DOHH2 (cell line): ENCODE results near the gene NOSIP.

ENCODE experiments used
- H3F3A ChIP-seq: fragments of 200-600 bp; sonication (generic), shearing (Covaris generic); 2 replicates; pipeline ENCODE4 v1.6.0; 2016; ENCODE audit warnings: antibody characterized with exemption, mild to moderate bottlenecking; ENCODE audit not compliant: control insufficient read depth, insufficient read depth
- H3K27ac ChIP-seq: fragments of 200-600 bp; sonication (generic); 2 replicates; pipeline ENCODE4 v1.5.1; 2014; ENCODE audit warnings: low read depth, mild to moderate bottlenecking, low read length, moderate library complexity
- H3K27me3 ChIP-seq: fragments of 200-600 bp; sonication (generic); 2 replicates; pipeline ENCODE4 v1.6.1; 2014; ENCODE audit warnings: mild to moderate bottlenecking, low read length, mixed read lengths; ENCODE audit not compliant: control insufficient read depth
- H3K36me3 ChIP-seq: fragments of 200-600 bp; sonication (generic); 2 replicates; pipeline ENCODE4 v1.6.1; 2014; ENCODE audit warnings: mild to moderate bottlenecking, low read length, moderate library complexity, mixed read lengths; ENCODE audit not compliant: control insufficient read depth
- H3K4me1 ChIP-seq: fragments of 200-600 bp; sonication (generic); 2 replicates; pipeline ENCODE4 v1.6.1; 2014; ENCODE audit warnings: mild to moderate bottlenecking, low read length, mixed read lengths; ENCODE audit not compliant: control insufficient read depth
- H3K4me2 ChIP-seq: fragments of 200-600 bp; sonication (generic); 2 replicates; pipeline ENCODE4 v1.6.0; 2014; ENCODE audit warnings: mild to moderate bottlenecking, low read length, moderate library complexity
- H3K4me3 ChIP-seq: fragments of 200-600 bp; sonication (generic); 2 replicates; pipeline ENCODE4 v1.5.1; 2014; ENCODE audit warnings: mild to moderate bottlenecking, low read length, mixed read lengths
- H3K79me2 ChIP-seq: fragments of 200-600 bp; sonication (generic); 2 replicates; pipeline ENCODE4 v1.6.1; 2014; ENCODE audit warnings: mild to moderate bottlenecking, low read length, mixed read lengths; ENCODE audit not compliant: control insufficient read depth
- H3K9me2 ChIP-seq: fragments of 200-600 bp; sonication (generic); replicated peaks from 2 replicates; pipeline ENCODE4 v1.6.1; 2014; ENCODE audit warnings: mild to moderate bottlenecking, low read length, mixed read lengths; ENCODE audit not compliant: control insufficient read depth
- H3K9me3 ChIP-seq: fragments of 200-600 bp; sonication (generic); 2 replicates; pipeline ENCODE4 v1.6.1; 2014; ENCODE audit warnings: antibody characterized with exemption, low read length, mixed read lengths; ENCODE audit not compliant: control insufficient read depth, insufficient read depth
- H4K20me1 ChIP-seq: fragments of 200-600 bp; sonication (generic); 2 replicates; pipeline ENCODE4 v1.6.0; 2014; ENCODE audit warnings: low read depth, mild to moderate bottlenecking, antibody characterized with exemption, low read length, moderate library complexity; ENCODE audit not compliant: control insufficient read depth, insufficient read depth
- EZH2phosphoT487 ChIP-seq: fragments of 200-600 bp; sonication (generic); IDR thresholded peaks from 2 replicates; pipeline ENCODE4 v1.6.1; 2017; ENCODE audit warnings: borderline replicate concordance, mild to moderate bottlenecking, antibody characterized with exemption, low read length, moderate library complexity, mixed read lengths
- TF ChIP-seq, protein P1 (sequence below): fragments of 200-600 bp; sonication (generic); IDR thresholded peaks from one replicate; pipeline ENCODE4 v1.5.1; 2014; ENCODE audit warnings: antibody characterized with exemption, mild to moderate bottlenecking, low read depth, low read length; ENCODE audit not compliant: poor library complexity, severe bottlenecking

NOSIP gene

DNA sequence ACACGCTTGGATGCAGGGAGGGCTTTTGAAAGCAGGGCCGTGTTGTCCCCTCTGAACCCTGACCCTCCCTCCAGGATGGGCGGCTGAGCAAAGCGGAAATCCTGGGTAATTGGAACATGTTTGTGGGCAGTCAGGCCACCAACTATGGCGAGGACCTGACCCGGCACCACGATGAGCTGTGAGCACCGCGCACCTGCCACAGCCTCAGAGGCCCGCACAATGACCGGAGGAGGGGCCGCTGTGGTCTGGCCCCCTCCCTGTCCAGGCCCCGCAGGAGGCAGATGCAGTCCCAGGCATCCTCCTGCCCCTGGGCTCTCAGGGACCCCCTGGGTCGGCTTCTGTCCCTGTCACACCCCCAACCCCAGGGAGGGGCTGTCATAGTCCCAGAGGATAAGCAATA, 37.3 kb downstream of the NOSIP start:
- Histone ChIP-seq H3K4me3 (no peak overlapping the region), H4K20me1 (no peaks in the 10 kb centered on the region), H3K9me3 (no peaks in the 10 kb centered on the region), H3K27ac (no peak overlapping the region), H3K4me2 (no peak overlapping the region), H3K9me2 (no peaks in the 10 kb centered on the region), H3K36me3 (no peaks in the 10 kb centered on the region), H3K27me3 (no peaks in the 10 kb centered on the region), H3K79me2 (no peaks in the 10 kb centered on the region), H3F3A (no peaks in the 10 kb centered on the region), H3K4me1 (peaks cover 5% of the 10 kb centered on the region)
- TF ChIP-seq EZH2phosphoT487, result no peak
- TF ChIP-seq, protein P1, sequence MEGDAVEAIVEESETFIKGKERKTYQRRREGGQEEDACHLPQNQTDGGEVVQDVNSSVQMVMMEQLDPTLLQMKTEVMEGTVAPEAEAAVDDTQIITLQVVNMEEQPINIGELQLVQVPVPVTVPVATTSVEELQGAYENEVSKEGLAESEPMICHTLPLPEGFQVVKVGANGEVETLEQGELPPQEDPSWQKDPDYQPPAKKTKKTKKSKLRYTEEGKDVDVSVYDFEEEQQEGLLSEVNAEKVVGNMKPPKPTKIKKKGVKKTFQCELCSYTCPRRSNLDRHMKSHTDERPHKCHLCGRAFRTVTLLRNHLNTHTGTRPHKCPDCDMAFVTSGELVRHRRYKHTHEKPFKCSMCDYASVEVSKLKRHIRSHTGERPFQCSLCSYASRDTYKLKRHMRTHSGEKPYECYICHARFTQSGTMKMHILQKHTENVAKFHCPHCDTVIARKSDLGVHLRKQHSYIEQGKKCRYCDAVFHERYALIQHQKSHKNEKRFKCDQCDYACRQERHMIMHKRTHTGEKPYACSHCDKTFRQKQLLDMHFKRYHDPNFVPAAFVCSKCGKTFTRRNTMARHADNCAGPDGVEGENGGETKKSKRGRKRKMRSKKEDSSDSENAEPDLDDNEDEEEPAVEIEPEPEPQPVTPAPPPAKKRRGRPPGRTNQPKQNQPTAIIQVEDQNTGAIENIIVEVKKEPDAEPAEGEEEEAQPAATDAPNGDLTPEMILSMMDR, result no peak

GRCh38 chr19:49542446-49542845, 37.9 kb downstream of the NOSIP start:
- H3K27me3 ChIP-seq, result no peaks in the 10 kb centered on the region
- no peak overlapping the region for H3K4me3 ChIP-seq
- H3K79me2 ChIP-seq, result no peaks in the 10 kb centered on the region
- no peaks in the 10 kb centered on the region for H3K9me3 ChIP-seq
- H3K36me3 ChIP-seq, result no peaks in the 10 kb centered on the region
- no peaks in the 10 kb centered on the region for H4K20me1 ChIP-seq
- no peaks in the 10 kb centered on the region for H3K9me2 ChIP-seq
- no peak overlapping the region for H3K27ac ChIP-seq
- H3F3A ChIP-seq, result no peaks in the 10 kb centered on the region
- peaks cover 11% of the 10 kb centered on the region for H3K4me1 ChIP-seq
- TF ChIP-seq EZH2phosphoT487, result no peak
- TF ChIP-seq, protein P1, result no peak
- no peak overlapping the region for H3K4me2 ChIP-seq

- H3K9me3 ChIP-seq, result no peaks in the 10 kb centered on the region
- H3F3A ChIP-seq, result no peaks in the 10 kb centered on the region
- H3K4me2 ChIP-seq, result no peak overlapping the region
- no peaks in the 10 kb centered on the region for H3K27me3 ChIP-seq
- no peaks in the 10 kb centered on the region for H4K20me1 ChIP-seq
- peaks cover 13% of the 10 kb centered on the region for H3K4me1 ChIP-seq
- no peak overlapping the region for H3K4me3 ChIP-seq
- H3K9me2 ChIP-seq, result no peaks in the 10 kb centered on the region
- H3K36me3 ChIP-seq, result no peaks in the 10 kb centered on the region
- no peaks in the 10 kb centered on the region for H3K79me2 ChIP-seq
- TF ChIP-seq EZH2phosphoT487, result no peak
- TF ChIP-seq, protein P1, result no peak
- no peak overlapping the region for H3K27ac ChIP-seq
These were observed 38.4 kb downstream of the NOSIP start for GRCh38 chr19:49541914-49542313.
